H1 (cell line): ENCODE data around the gene ZBTB43. TPM values are rescaled to one million over a fixed set of nuclear protein-coding genes. Genes with fewer than 3 reads are reported as not detected.

Experiments
- CTCF ChIA-PET: fragments of 300-600 bp; sonication (Branson Sonifier 250); formaldehyde crosslinking; loops from one replicate; lab custom pipeline; 2021; ENCODE audit not compliant: partially characterized antibody; lab: Charles Lee
- POLR2A ChIA-PET: fragments of 300-600 bp; sonication (Branson Sonifier 250); formaldehyde crosslinking; loops from one replicate; lab custom pipeline; 2021; ENCODE audit warnings: inconsistent platforms; ENCODE audit not compliant: partially characterized antibody; lab: Charles Lee
- DNase-seq, 2 experiments: peaks; one replicate each; pipeline versions ENCODE4 v3.0.0 to v3.0.0-alpha.2; 2010 to 2022; ENCODE audit warnings: low spot score in 2 of 2, low read depth in 1 of 2, mixed read lengths in 1 of 2
- FAIRE-seq: peaks from 2 replicates; lab custom pipeline; 2011; peaks lifted over from hg19 to GRCh38; lab: Jason Lieb, UNC
- H2AFZ ChIP-seq: 2 replicates; pipeline ENCODE4 v1.8.1; 2012; ENCODE audit warnings: low read length, inconsistent platforms
- H2AK5ac ChIP-seq: 2 replicates; pipeline ENCODE4 v1.6.1; 2013; ENCODE audit warnings: low read depth, low read length
- H2BK120ac ChIP-seq: replicated peaks from 2 replicates; pipeline ENCODE3; 2013; ENCODE audit warnings: low read depth, low read length, inconsistent platforms
- H2BK12ac ChIP-seq: 2 replicates; pipeline ENCODE4 v1.6.1; 2013; ENCODE audit warnings: low read depth, low read length
- H2BK15ac ChIP-seq: 2 replicates; pipeline ENCODE4 v1.6.1; 2013; ENCODE audit warnings: low read length
- H2BK20ac ChIP-seq: 2 replicates; pipeline ENCODE4 v1.6.1; 2013; ENCODE audit warnings: low read length
- H2BK5ac ChIP-seq: 2 replicates; pipeline ENCODE4 v1.6.1; 2013; ENCODE audit warnings: low read depth, low read length
- H3K14ac ChIP-seq: 2 replicates; pipeline ENCODE4 v1.6.1; 2013; ENCODE audit warnings: inconsistent platforms; ENCODE audit not compliant: insufficient read length
- H3K18ac ChIP-seq: 2 replicates; pipeline ENCODE4 v1.6.1; 2013; ENCODE audit warnings: low read length; ENCODE audit errors: extremely low read depth
- H3K23ac ChIP-seq: 2 replicates; pipeline ENCODE4 v1.6.1; 2013; ENCODE audit warnings: inconsistent platforms; ENCODE audit not compliant: insufficient read length
- H3K23me2 ChIP-seq: 2 replicates; pipeline ENCODE4 v1.6.1; 2013; ENCODE audit warnings: low read depth, low read length
- H3K27ac ChIP-seq: 2 replicates; pipeline ENCODE4 v1.6.1; 2011; ENCODE audit warnings: low read depth, low read length, inconsistent platforms
- H3K27me3 ChIP-seq, 4 experiments: replicated peaks in 1 of 4; 1 replicate in 1 of 4; 2 replicates in 3 of 4; pipeline versions ENCODE4 v1.6.1 to v1.8.1; 2011 to 2013; ENCODE audit warnings: low read length in 3 of 4, mild to moderate bottlenecking in 3 of 4, inconsistent platforms in 2 of 4, mixed read lengths in 2 of 4, moderate library complexity in 1 of 4; ENCODE audit not compliant: control insufficient read depth in 3 of 4, insufficient read depth in 3 of 4; ENCODE audit errors: extremely low read depth in 1 of 4
- H3K36me3 ChIP-seq, 4 experiments: 2 replicates each; pipeline versions ENCODE4 v1.6.1 to v1.8.1; 2011 to 2013; ENCODE audit warnings: mild to moderate bottlenecking in 4 of 4, low read length in 3 of 4, moderate library complexity in 2 of 4, control low read depth in 1 of 4, inconsistent platforms in 1 of 4; ENCODE audit not compliant: insufficient read depth in 4 of 4, control insufficient read depth in 2 of 4
- H3K4ac ChIP-seq: replicated peaks from 2 replicates; pipeline ENCODE3; 2013; ENCODE audit warnings: low read length, low read depth, mixed read lengths, inconsistent platforms; ENCODE audit not compliant: insufficient read length
- H3K4me1 ChIP-seq, 4 experiments: replicated peaks in 1 of 4; 1 replicate in 1 of 4; 2 replicates in 3 of 4; pipeline versions ENCODE4 v1.6.1 to v1.8.1; 2011 to 2013; ENCODE audit warnings: low read length in 3 of 4, inconsistent platforms in 2 of 4, mixed read lengths in 1 of 4; ENCODE audit not compliant: insufficient read depth in 4 of 4, control insufficient read depth in 3 of 4
- H3K4me2 ChIP-seq, 2 experiments: 2 replicates each; pipeline versions ENCODE4 v1.6.1 to v1.8.1; 2011 to 2013; ENCODE audit warnings: low read depth in 2 of 2, low read length in 2 of 2, control low read depth in 1 of 2, inconsistent platforms in 1 of 2, mild to moderate bottlenecking in 1 of 2; ENCODE audit not compliant: insufficient read depth in 1 of 2
- H3K4me3 ChIP-seq, 4 experiments: fragments of 200-600, 300-600 bp in 1 of 4; sonication (generic), shearing (Covaris generic), sonication (Bioruptor Twin) in 1 of 4; 2 replicates each; pipeline versions ENCODE4 v1.5.1 to v1.8.1; 2011 to 2016; ENCODE audit warnings: low read length in 4 of 4, low read depth in 3 of 4, control low read depth in 2 of 4, inconsistent platforms in 2 of 4, mild to moderate bottlenecking in 2 of 4, mixed read lengths in 1 of 4, moderate library complexity in 1 of 4; ENCODE audit not compliant: insufficient read depth in 2 of 4; ENCODE audit errors: extremely low read depth in 1 of 4
- H3K56ac ChIP-seq: replicated peaks from 2 replicates; pipeline ENCODE3; 2013; ENCODE audit warnings: low read depth, mild to moderate bottlenecking, mixed read lengths, low read length, inconsistent platforms; ENCODE audit not compliant: insufficient read length
- H3K79me1 ChIP-seq: 2 replicates; pipeline ENCODE4 v1.6.1; 2013; ENCODE audit warnings: low read depth, low read length, control low read depth
- H3K79me2 ChIP-seq, 2 experiments: 2 replicates each; pipeline versions ENCODE4 v1.6.1 to v1.8.1; 2012 to 2013; ENCODE audit warnings: low read length in 2 of 2, mild to moderate bottlenecking in 2 of 2, inconsistent platforms in 1 of 2; ENCODE audit not compliant: insufficient read depth in 2 of 2, control insufficient read depth in 1 of 2
- H3K9ac ChIP-seq, 4 experiments: replicated peaks in 1 of 4; 1 replicate in 1 of 4; 2 replicates in 3 of 4; pipeline versions ENCODE4 v1.6.1 to v1.8.1; 2011 to 2013; ENCODE audit warnings: low read depth in 3 of 4, low read length in 3 of 4, control low read depth in 2 of 4, mild to moderate bottlenecking in 2 of 4, moderate library complexity in 2 of 4, inconsistent platforms in 1 of 4; ENCODE audit errors: extremely low read depth in 1 of 4
- H3K9me3 ChIP-seq, 2 experiments: 2 replicates each; pipeline versions ENCODE4 v1.6.1 to v1.8.1; 2012 to 2013; ENCODE audit warnings: mild to moderate bottlenecking in 2 of 2, moderate library complexity in 2 of 2, control low read depth in 1 of 2, inconsistent platforms in 1 of 2, low read depth in 1 of 2, low read length in 1 of 2, mixed read lengths in 1 of 2; ENCODE audit not compliant: insufficient read depth in 2 of 2
- H4K20me1 ChIP-seq, 2 experiments: replicated peaks in 1 of 2; 2 replicates each; pipeline versions ENCODE3 to v1.8.1; 2011 to 2013; ENCODE audit warnings: inconsistent platforms in 2 of 2, low read length in 2 of 2, mild to moderate bottlenecking in 1 of 2; ENCODE audit not compliant: insufficient read depth in 2 of 2, control insufficient read depth in 1 of 2
- H4K5ac ChIP-seq: 2 replicates; pipeline ENCODE4 v1.6.1; 2013; ENCODE audit warnings: low read length, low read depth, mixed read lengths, inconsistent platforms; ENCODE audit not compliant: insufficient read length
- H4K8ac ChIP-seq: 2 replicates; pipeline ENCODE4 v1.8.0; 2013; ENCODE audit warnings: mild to moderate bottlenecking, moderate library complexity, low read length, inconsistent platforms; ENCODE audit not compliant: insufficient read depth; ENCODE audit errors: extremely low read depth
- H4K91ac ChIP-seq: replicated peaks from 2 replicates; pipeline ENCODE3; 2013; ENCODE audit warnings: low read length, mixed read lengths, inconsistent platforms; ENCODE audit not compliant: insufficient read length
- BACH1 ChIP-seq: IDR thresholded peaks from 2 replicates; pipeline ENCODE4 v1.6.1; 2012; ENCODE audit warnings: low read length, improper control_type of control experiment
- BRCA1 ChIP-seq: IDR thresholded peaks from 2 replicates; pipeline ENCODE4 v1.6.1; 2012; ENCODE audit warnings: low read depth, low read length, improper control_type of control experiment
- CEBPB ChIP-seq: IDR thresholded peaks from 2 replicates; pipeline ENCODE4 v1.6.1; 2012; ENCODE audit warnings: low read depth, low read length
- EGR1 ChIP-seq: IDR thresholded peaks from 2 replicates; pipeline ENCODE4 v1.6.1; 2011; ENCODE audit warnings: low read depth, low read length, borderline replicate concordance
- EP300 ChIP-seq, 2 experiments: IDR thresholded peaks; 1 replicate in 1 of 2; 2 replicates in 1 of 2; pipeline ENCODE4 v1.6.1; 2011 to 2012; ENCODE audit warnings: low read depth in 2 of 2, low read length in 2 of 2, mild to moderate bottlenecking in 2 of 2, borderline replicate concordance in 1 of 2, inconsistent platforms in 1 of 2, moderate library complexity in 1 of 2
- EZH2 ChIP-seq: fragments of 200-600 bp; sonication (generic); IDR thresholded peaks from 2 replicates; pipeline ENCODE4 v1.7.1; 2012; ENCODE audit warnings: low read depth, mild to moderate bottlenecking, moderate library complexity, low read length, inconsistent platforms; ENCODE audit not compliant: severe bottlenecking
- NRF1 ChIP-seq: IDR thresholded peaks from 2 replicates; pipeline ENCODE4 v1.6.1; 2011; ENCODE audit warnings: mild to moderate bottlenecking, low read depth, low read length, improper control_type of control experiment
- POLR2AphosphoS5 ChIP-seq: IDR thresholded peaks from 2 replicates; pipeline ENCODE4 v1.6.1; 2011; ENCODE audit warnings: low read depth, low read length
- RBBP5 ChIP-seq: IDR thresholded peaks from 2 replicates; pipeline ENCODE4 v1.7.1; 2012; ENCODE audit warnings: low read depth, mild to moderate bottlenecking, inconsistent platforms, low read length, moderate library complexity, borderline replicate concordance
- SIN3A ChIP-seq, 2 experiments: IDR thresholded peaks in 1 of 2; conservative IDR thresholded peaks in 1 of 2; 2 replicates each; pipeline ENCODE4 v1.6.1; 2011 to 2012; ENCODE audit warnings: low read length in 2 of 2, improper control_type of control experiment in 1 of 2, low read depth in 1 of 2, mild to moderate bottlenecking in 1 of 2
- TBP ChIP-seq: IDR thresholded peaks from 2 replicates; pipeline ENCODE4 v1.6.1; 2011; ENCODE audit warnings: low read depth, low read length, improper control_type of control experiment
- TEAD4 ChIP-seq: IDR thresholded peaks from 2 replicates; pipeline ENCODE4 v1.6.1; 2012; ENCODE audit warnings: low read depth, low read length, inconsistent platforms, mixed read lengths
- YY1 ChIP-seq: IDR thresholded peaks from 2 replicates; pipeline ENCODE4 v1.6.1; 2011; ENCODE audit warnings: low read depth, mild to moderate bottlenecking, low read length
- WGBS, 2 experiments: shearing (Covaris generic) in 1 of 2; methylation state at CpG; one replicate each; pipeline versions ENCODE4 v1.1.6 to v1.1.7; 2013 to 2015; ENCODE audit warnings: low lambda C conversion rate in 2 of 2, mixed read lengths in 2 of 2, inconsistent platforms in 1 of 2, low coverage in 1 of 2, missing lambda C conversion rate in 1 of 2; ENCODE audit not compliant: insufficient replicate concordance in 2 of 2, insufficient coverage in 1 of 2, insufficient read length in 1 of 2; ENCODE audit errors: extremely low coverage in 1 of 2, missing lambda C conversion rate in 1 of 2; 5-methylcytosine and 5-hydroxymethylcytosine counted together
- polyA plus RNA-seq, 7 experiments: library from polyadenylated mRNA; depleted of rRNA in 3 of 7; stranded (reverse) in 5 of 7; unstranded in 2 of 7; fragments of >200 nt in 5 of 7; fragments of 200-250 nt in 2 of 7; gene quantifications; 1 replicate in 5 of 7; 2 replicates in 1 of 7; 4 replicates in 1 of 7; pipeline versions ENCODE4 v1.2.1 to v1.2.3, GENCODE V29; 2011 to 2013; ENCODE audit warnings: missing spikeins in 2 of 7, mixed read lengths in 2 of 7
- total RNA-seq: library from RNA; stranded (reverse); fragmentation: NEBNext Ultra II Directional; extraction: Animal tissue kit (Norgen Biotek cat#: 25700); gene quantifications from 2 replicates; pipeline ENCODE4 v1.2.1, GENCODE V29; 2021

ZBTB43 gene
- total and polyA plus RNA-seq, 2 of the 8 experiments (the other 6 are each of a cell fraction or from before 2014, with no cell fraction given), result 4.1 to 16.7 TPM

DNA sequence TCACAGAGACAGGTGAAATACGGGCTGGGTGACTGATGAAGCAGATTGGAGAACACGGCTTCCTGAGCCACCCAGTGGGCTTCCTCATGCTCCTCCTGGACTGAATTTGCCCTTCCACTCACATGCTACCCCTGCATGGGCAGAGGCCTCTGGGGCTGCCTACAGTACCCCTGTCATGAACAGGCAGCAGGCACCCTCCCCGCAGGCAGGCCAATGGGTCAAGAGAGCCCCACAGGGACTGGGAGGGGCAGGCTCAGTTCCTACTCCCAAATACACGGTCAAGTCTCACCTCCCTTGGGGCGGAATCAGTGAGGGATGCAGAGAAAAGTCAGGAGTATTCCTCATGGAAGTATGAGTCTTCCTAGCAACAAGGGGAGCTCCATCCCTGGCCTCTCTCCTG lies 48.6 kb upstream of the ZBTB43 start:
- Histone ChIP-seq H4K20me1 (no peaks in the 10 kb centered on the region), H2AK5ac (no peak overlapping the region), H3K36me3 (no peaks in the 10 kb centered on the region), H2BK15ac (no peak overlapping the region), H3K27ac (no peak overlapping the region), H4K5ac (no peak overlapping the region), H3K56ac (no peak overlapping the region), H3K27me3 (no peaks in the 10 kb centered on the region; a peak in 2 of 7 replicates), H2AFZ (no peak overlapping the region; the same call in 1 of the 2 replicates), H4K8ac (no peak overlapping the region), H3K9ac (no peak overlapping the region), H3K18ac (no peak overlapping the region), H3K4me2 (no peak overlapping the region), H3K79me1 (no peaks in the 10 kb centered on the region), H2BK5ac (no peak overlapping the region), H3K9me3 (no peaks in the 10 kb centered on the region), H3K4me1 (no peaks in the 10 kb centered on the region), H3K14ac (no peak overlapping the region), H2BK12ac (no peak overlapping the region), H2BK20ac (no peak overlapping the region), H3K23ac (no peak overlapping the region), H3K4me3 (no peak overlapping the region), H3K23me2 (no peaks in the 10 kb centered on the region), H2BK120ac (no peak overlapping the region), H3K79me2 (no peaks in the 10 kb centered on the region), H4K91ac (no peak overlapping the region), H3K4ac (no peak overlapping the region)
- WGBS, 2 experiments, result 82% methylated on average over 5 of the region's 5 CpGs; no CpG with 5 or more reads in 1 of the 2 experiments
- ChIA-PET POLR2A (no interaction called here), CTCF (interaction anchor here (2.2 kb wide), 1 partner anchor 50 kb away, joined by 12 read pairs; no protein-coding TSS in a partner anchor)
- DNase-seq (no peak), FAIRE-seq (no peak)
- TF ChIP-seq TEAD4, result no peak
- TF ChIP-seq BRCA1, result no peak
- TF ChIP-seq CEBPB, result no peak
- TF ChIP-seq TBP, result no peak
- no peak for TF ChIP-seq NRF1
- TF ChIP-seq EP300 (IDR thresholded peaks at IDR 0.05; ENCODE audit: borderline replicate concordance in 1 of 2, low read depth in 2 of 2, low read length in 2 of 2), result no peak
- no peak for TF ChIP-seq BACH1
- no peak for TF ChIP-seq RBBP5
- no peak for TF ChIP-seq EGR1
- no peak for TF ChIP-seq POLR2AphosphoS5
- TF ChIP-seq YY1, result no peak
- no peak for TF ChIP-seq SIN3A (conservative IDR thresholded peaks at IDR 0.05 in 1 of 2, IDR thresholded peaks at IDR 0.05 in 1 of 2; ENCODE audit: low read depth in 1 of 2, low read length in 2 of 2)
- no peak for TF ChIP-seq EZH2
